ENCODE data around the gene RORC.

Gene RORC

GRCh38 chr1:151847867-151848596 lies 16.4 kb upstream of the RORC start:
- no peak for DNase-seq

GRCh38 chr1:151846686-151847237 lies 15.2 kb upstream of the RORC start:
- DNase-seq: no peak

GRCh38 chr1:151846062-151846568 lies 14.5 kb upstream of the RORC start:
- DNase-seq: no peak

GRCh38 chr1:151843398-151843797 lies 11.8 kb upstream of the RORC start:
- DNase-seq: no peak

GRCh38 chr1:151841141-151841540 lies 9.5 kb upstream of the RORC start:
- DNase-seq: peak in 1 of 2 experiments; percentile 16

- no peak for DNase-seq
These were observed 8.8 kb upstream of the RORC start for GRCh38 chr1:151840421-151840820.

- no peak for DNase-seq
These were observed 8.1 kb upstream of the RORC start, which contains the start of gene C2CD4D for GRCh38 chr1:151839457-151840403. Gene C2CD4D, minus strand, starts transcription at chr1:151839820. Its CDS starts 831 bp downstream, at chr1:151838989.

GRCh38 chr1:151839082-151839412 lies 7.4 kb upstream of the RORC start:
- no peak for DNase-seq

- no peak for DNase-seq
These were observed 6.8 kb upstream of the RORC start for GRCh38 chr1:151838222-151839081.

- DNase-seq: no peak
These were observed 6.3 kb upstream of the RORC start for GRCh38 chr1:151837884-151838221.

- no peak for DNase-seq
These were observed 5.6 kb upstream of the RORC start for GRCh38 chr1:151837197-151837596.

- DNase-seq: no peak
These were observed 4.0 kb upstream of the RORC start for GRCh38 chr1:151835596-151835995.

GRCh38 chr1:151834239-151834638 lies 2.6 kb upstream of the RORC start:
- DNase-seq: no peak

- no peak for DNase-seq
These were observed 1.7 kb upstream of the RORC start for GRCh38 chr1:151833172-151833900.

- DNase-seq: peak; percentile 1 to 38
These were observed 847 bp upstream of the RORC start for GRCh38 chr1:151832318-151832980.

- DNase-seq: no peak
These were observed 378 bp downstream of the RORC start for GRCh38 chr1:151831256-151831591.

GRCh38 chr1:151830055-151830454 lies 1.5 kb downstream of the RORC start:
- DNase-seq: no peak

GRCh38 chr1:151829352-151830046 lies 2.1 kb downstream of the RORC start:
- DNase-seq: no peak

GRCh38 chr1:151828921-151829320 lies 2.7 kb downstream of the RORC start:
- no peak for DNase-seq

GRCh38 chr1:151827853-151828252 lies 3.7 kb downstream of the RORC start:
- no peak for DNase-seq
